Liver (tissue), 9 donors: ENCODE data around the gene CTRB1. TPM values are rescaled to one million over a fixed set of nuclear protein-coding genes. Genes with fewer than 3 reads are reported as not detected.

Experiments
- DNase-seq: peaks from one replicate; pipeline ENCODE4 v3.0.0-alpha.2; 2017; ENCODE audit warnings: low spot score
- H3K27ac ChIP-seq, 2 donors: one replicate each; pipeline ENCODE4 v1.7.0; 2013; ENCODE audit warnings: inconsistent platforms in 2 of 2, low read length in 2 of 2, control low read depth in 1 of 2, low read depth in 1 of 2, mild to moderate bottlenecking in 1 of 2
- H3K27me3 ChIP-seq, 4 donors: one replicate each; pipeline versions ENCODE4 v1.6.1 to v1.7.0; 2013; ENCODE audit warnings: low read length in 3 of 4, inconsistent platforms in 1 of 4, mild to moderate bottlenecking in 1 of 4, moderate library complexity in 1 of 4; ENCODE audit not compliant: control insufficient read depth in 4 of 4, insufficient read depth in 4 of 4
- H3K36me3 ChIP-seq, 4 donors: one replicate each; pipeline versions ENCODE4 v1.6.1 to v1.7.0; 2013; ENCODE audit warnings: low read length in 3 of 4, mild to moderate bottlenecking in 3 of 4, low read depth in 1 of 4, moderate library complexity in 1 of 4; ENCODE audit not compliant: control insufficient read depth in 4 of 4, insufficient read depth in 3 of 4
- H3K4me1 ChIP-seq, 4 donors: one replicate each; pipeline versions ENCODE4 v1.6.1 to v1.7.0; 2013; ENCODE audit warnings: low read length in 3 of 4, mild to moderate bottlenecking in 3 of 4, moderate library complexity in 1 of 4; ENCODE audit not compliant: control insufficient read depth in 4 of 4, insufficient read depth in 4 of 4
- H3K4me3 ChIP-seq, 3 donors: one replicate each; pipeline versions ENCODE4 v1.6.1 to v1.7.0; 2013; ENCODE audit warnings: low read length in 3 of 3, control low read depth in 1 of 3, low read depth in 1 of 3, mild to moderate bottlenecking in 1 of 3
- H3K9ac ChIP-seq, 2 donors: one replicate each; pipeline ENCODE4 v1.7.0; 2013; ENCODE audit warnings: low read length in 2 of 2, mild to moderate bottlenecking in 2 of 2, moderate library complexity in 2 of 2, control low read depth in 1 of 2, low read depth in 1 of 2
- H3K9me3 ChIP-seq, 4 donors: one replicate each; pipeline versions ENCODE4 v1.6.1 to v1.7.0; 2013; ENCODE audit warnings: low read length in 3 of 4; ENCODE audit not compliant: control insufficient read depth in 4 of 4
- EGR1 ChIP-seq, 2 donors: IDR thresholded peaks; 2 replicates each; pipeline ENCODE4 v1.6.1; 2016 to 2018; ENCODE audit warnings: antibody characterized with exemption in 2 of 2, low read depth in 2 of 2
- FOXA1 ChIP-seq: IDR thresholded peaks from 2 replicates; pipeline ENCODE4 v1.6.1; 2016; ENCODE audit warnings: antibody characterized with exemption
- GABPA ChIP-seq, 2 donors: IDR thresholded peaks in 1 of 2; conservative IDR thresholded peaks in 1 of 2; 2 replicates each; pipeline ENCODE4 v1.6.1; 2016; ENCODE audit warnings: antibody characterized with exemption in 2 of 2, mild to moderate bottlenecking in 1 of 2, moderate library complexity in 1 of 2
- HNF4A ChIP-seq, 2 donors: conservative IDR thresholded peaks; 2 replicates each; pipeline ENCODE4 v1.6.1; 2016; ENCODE audit warnings: antibody characterized with exemption in 2 of 2, mild to moderate bottlenecking in 2 of 2
- HNF4G ChIP-seq: IDR thresholded peaks from 2 replicates; pipeline ENCODE4 v1.6.1; 2016; ENCODE audit warnings: antibody characterized with exemption
- JUND ChIP-seq, 2 donors: IDR thresholded peaks; 2 replicates each; pipeline ENCODE4 v1.6.1; 2016; ENCODE audit warnings: antibody characterized with exemption in 2 of 2
- NR2F2 ChIP-seq: IDR thresholded peaks from 2 replicates; pipeline ENCODE4 v1.6.1; 2016; ENCODE audit warnings: antibody characterized with exemption
- RAD21 ChIP-seq, 2 donors: IDR thresholded peaks; 2 replicates each; pipeline ENCODE4 v1.6.1; 2016; ENCODE audit warnings: antibody characterized with exemption in 2 of 2, mild to moderate bottlenecking in 2 of 2
- RXRA ChIP-seq, 2 donors: IDR thresholded peaks; 2 replicates each; pipeline ENCODE4 v1.6.1; 2017 to 2018; ENCODE audit warnings: antibody characterized with exemption in 2 of 2, mild to moderate bottlenecking in 1 of 2
- SP1 ChIP-seq: IDR thresholded peaks from 2 replicates; pipeline ENCODE4 v1.6.1; 2018; ENCODE audit warnings: antibody characterized with exemption, mild to moderate bottlenecking
- TAF1 ChIP-seq: conservative IDR thresholded peaks from 2 replicates; pipeline ENCODE4 v1.6.1; 2016; ENCODE audit warnings: antibody characterized with exemption, mild to moderate bottlenecking
- YY1 ChIP-seq: IDR thresholded peaks from 2 replicates; pipeline ENCODE4 v1.6.1; 2016; ENCODE audit warnings: antibody characterized with exemption, mild to moderate bottlenecking
- WGBS: extraction: QIAGEN DNeasy Blood & Tissue Kit; methylation state at CpG from one replicate; pipeline ENCODE4 v1.1.7; 2013; 5-methylcytosine and 5-hydroxymethylcytosine counted together
- polyA plus RNA-seq, 2 donors: library from polyadenylated mRNA; stranded (reverse) in 1 of 2; unstranded in 1 of 2; fragments of 200-250 nt in 1 of 2; fragments of >200 nt in 1 of 2; fragmentation: Nextera tagmentation in 1 of 2; extraction: Ambion mirVana in 1 of 2; gene quantifications; one replicate each; pipeline versions ENCODE4 v1.2.1 to v1.2.3, GENCODE V29; 2013 to 2015
- total RNA-seq, 2 donors: library from RNA; depleted of rRNA; stranded (reverse); fragments of >200 nt; gene quantifications; one replicate each; pipeline ENCODE4 v1.2.3, GENCODE V29; 2014
- TF ChIP-seq, protein P1 (sequence below): IDR thresholded peaks from 2 replicates; pipeline ENCODE4 v1.6.1; 2016; ENCODE audit warnings: antibody characterized with exemption
- TF ChIP-seq, protein P2 (sequence below): IDR thresholded peaks from 2 replicates; pipeline ENCODE4 v1.6.1; 2016; ENCODE audit warnings: antibody characterized with exemption
- TF ChIP-seq, protein P3 (sequence below): IDR thresholded peaks from 2 replicates; pipeline ENCODE4 v1.6.1; 2016; ENCODE audit warnings: antibody characterized with exemption, mild to moderate bottlenecking
- donor health status: healthy.
- donor health status: healthy.
- donor health status: healthy.
- donor health status: healthy.
- donor health status: healthy.

The CTRB1 gene
- total and polyA plus RNA-seq, 4 donors, result not detected

DNA sequence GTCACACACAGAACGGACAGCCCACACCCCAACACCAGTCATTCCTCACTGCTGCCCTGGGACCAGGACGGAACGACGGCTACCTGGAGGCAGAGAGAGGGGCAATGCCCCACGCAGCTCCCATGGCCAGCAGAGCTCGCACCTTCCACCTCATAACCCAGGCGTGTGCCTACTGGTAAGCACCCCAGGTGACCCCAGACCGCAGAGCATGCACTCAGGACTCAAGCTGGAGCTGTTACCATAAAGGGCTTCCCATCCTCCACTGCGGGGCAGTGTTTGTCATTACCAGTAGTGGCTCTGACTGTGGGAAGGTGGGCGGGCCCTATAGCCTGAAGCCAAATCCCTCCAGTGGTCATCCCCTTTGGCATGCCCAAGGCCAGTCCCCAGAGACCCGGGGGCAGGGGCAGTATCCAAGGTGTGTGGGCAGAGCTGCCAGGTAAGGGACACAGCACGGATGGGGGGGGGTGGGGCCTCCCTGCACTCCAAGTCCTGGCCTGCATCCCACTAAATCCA, 37.3 kb downstream of the CTRB1 start:
- DNase-seq, result no peak
- WGBS, result 75% methylated on average over 12 of the region's 12 CpGs
- H3K4me3 ChIP-seq, result no peak overlapping the region
- TF ChIP-seq EGR1 (IDR thresholded peaks at IDR 0.05; ENCODE audit: low read depth in 2 of 2), result no peak
- TF ChIP-seq, protein P1, sequence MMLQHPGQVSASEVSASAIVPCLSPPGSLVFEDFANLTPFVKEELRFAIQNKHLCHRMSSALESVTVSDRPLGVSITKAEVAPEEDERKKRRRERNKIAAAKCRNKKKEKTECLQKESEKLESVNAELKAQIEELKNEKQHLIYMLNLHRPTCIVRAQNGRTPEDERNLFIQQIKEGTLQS, result no peak
- no peak for TF ChIP-seq HNF4A (conservative IDR thresholded peaks at IDR 0.05)
- TF ChIP-seq RXRA (IDR thresholded peaks at IDR 0.05), result no peak
- TF ChIP-seq SP1, result no peak
- TF ChIP-seq NR2F2, result no peak
- TF ChIP-seq YY1, result no peak
- H3K9me3 ChIP-seq, result no peaks in the 10 kb centered on the region
- peak overlapping the region; percentile 38 to 47 for H3K27ac ChIP-seq
- H3K9ac ChIP-seq, result no peak overlapping the region
- no peaks in the 10 kb centered on the region for H3K27me3 ChIP-seq
- no peaks in the 10 kb centered on the region for H3K36me3 ChIP-seq
- peaks cover 15 to 52% (median 26%) of the 10 kb centered on the region in 4 donors for H3K4me1 ChIP-seq

DNA sequence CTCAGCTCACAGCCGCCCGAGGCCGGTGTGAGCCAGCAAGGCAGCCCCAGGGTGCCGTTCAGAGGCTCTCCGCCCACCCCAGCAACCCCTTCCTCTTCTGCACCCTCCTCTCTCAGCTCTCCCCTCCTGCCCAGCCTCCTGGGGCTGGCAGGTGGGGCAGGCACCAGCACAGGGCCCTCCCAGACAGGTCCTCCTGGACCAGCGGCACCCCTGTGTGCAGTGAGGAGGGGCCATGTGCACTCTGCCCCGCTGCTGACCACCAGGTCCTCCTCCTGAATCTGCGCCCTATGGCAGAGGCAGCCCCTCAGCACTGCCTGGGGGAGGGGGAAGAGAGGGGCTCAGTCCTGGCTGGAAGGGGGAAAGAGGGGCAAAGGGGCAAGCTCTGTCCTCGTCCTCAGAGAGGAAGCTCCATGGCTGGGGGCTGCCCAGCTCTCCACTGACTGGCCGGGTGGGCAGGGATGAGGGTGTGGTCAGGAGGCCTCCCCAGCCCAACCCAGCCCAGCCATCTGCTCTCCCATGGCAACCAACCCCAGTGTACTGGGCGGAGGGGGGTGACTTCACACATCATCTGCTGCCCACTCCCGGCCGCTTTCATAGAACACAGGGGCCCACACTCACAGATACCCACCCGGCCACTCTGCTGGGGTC, 38.0 kb downstream of the CTRB1 start:
- Histone ChIP-seq H3K36me3 (no peaks in the 10 kb centered on the region), H3K27me3 (no peaks in the 10 kb centered on the region), H3K9ac (no peak overlapping the region), H3K4me1 (peaks cover 18 to 58% (median 29%) of the 10 kb centered on the region in 4 donors), H3K9me3 (no peaks in the 10 kb centered on the region), H3K4me3 (no peak overlapping the region), H3K27ac (peak overlapping the region; percentile 23 to 47)
- DNase-seq, result no peak
- WGBS, result 81% methylated on average over 14 of the region's 14 CpGs
- TF ChIP-seq SP1 (no peak), NR2F2 (no peak), RXRA (IDR thresholded peaks at IDR 0.05) (no peak), FOXA1 (no peak), EGR1 (IDR thresholded peaks at IDR 0.05; ENCODE audit: low read depth in 2 of 2) (no peak), HNF4G (no peak), YY1 (no peak), RAD21 (IDR thresholded peaks at IDR 0.05) (no peak), JUND (IDR thresholded peaks at IDR 0.05) (no peak), TAF1 (no peak), GABPA (IDR thresholded peaks at IDR 0.05 in 1 of 2, conservative IDR thresholded peaks at IDR 0.05 in 1 of 2) (no peak)
- TF ChIP-seq, protein P2, sequence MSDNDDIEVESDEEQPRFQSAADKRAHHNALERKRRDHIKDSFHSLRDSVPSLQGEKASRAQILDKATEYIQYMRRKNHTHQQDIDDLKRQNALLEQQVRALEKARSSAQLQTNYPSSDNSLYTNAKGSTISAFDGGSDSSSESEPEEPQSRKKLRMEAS, result no peak
- TF ChIP-seq, protein P1, result no peak
- TF ChIP-seq, protein P3, sequence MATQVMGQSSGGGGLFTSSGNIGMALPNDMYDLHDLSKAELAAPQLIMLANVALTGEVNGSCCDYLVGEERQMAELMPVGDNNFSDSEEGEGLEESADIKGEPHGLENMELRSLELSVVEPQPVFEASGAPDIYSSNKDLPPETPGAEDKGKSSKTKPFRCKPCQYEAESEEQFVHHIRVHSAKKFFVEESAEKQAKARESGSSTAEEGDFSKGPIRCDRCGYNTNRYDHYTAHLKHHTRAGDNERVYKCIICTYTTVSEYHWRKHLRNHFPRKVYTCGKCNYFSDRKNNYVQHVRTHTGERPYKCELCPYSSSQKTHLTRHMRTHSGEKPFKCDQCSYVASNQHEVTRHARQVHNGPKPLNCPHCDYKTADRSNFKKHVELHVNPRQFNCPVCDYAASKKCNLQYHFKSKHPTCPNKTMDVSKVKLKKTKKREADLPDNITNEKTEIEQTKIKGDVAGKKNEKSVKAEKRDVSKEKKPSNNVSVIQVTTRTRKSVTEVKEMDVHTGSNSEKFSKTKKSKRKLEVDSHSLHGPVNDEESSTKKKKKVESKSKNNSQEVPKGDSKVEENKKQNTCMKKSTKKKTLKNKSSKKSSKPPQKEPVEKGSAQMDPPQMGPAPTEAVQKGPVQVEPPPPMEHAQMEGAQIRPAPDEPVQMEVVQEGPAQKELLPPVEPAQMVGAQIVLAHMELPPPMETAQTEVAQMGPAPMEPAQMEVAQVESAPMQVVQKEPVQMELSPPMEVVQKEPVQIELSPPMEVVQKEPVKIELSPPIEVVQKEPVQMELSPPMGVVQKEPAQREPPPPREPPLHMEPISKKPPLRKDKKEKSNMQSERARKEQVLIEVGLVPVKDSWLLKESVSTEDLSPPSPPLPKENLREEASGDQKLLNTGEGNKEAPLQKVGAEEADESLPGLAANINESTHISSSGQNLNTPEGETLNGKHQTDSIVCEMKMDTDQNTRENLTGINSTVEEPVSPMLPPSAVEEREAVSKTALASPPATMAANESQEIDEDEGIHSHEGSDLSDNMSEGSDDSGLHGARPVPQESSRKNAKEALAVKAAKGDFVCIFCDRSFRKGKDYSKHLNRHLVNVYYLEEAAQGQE, result no peak
